Measurements from ENCODE around the gene PELO.
A peak's percentile ranks its signal among the peaks of the same experiment; 100 is the strongest.
"Not testable (repeated sequence)": the region's sequence is repeated elsewhere in the genome, so short reads cannot be mapped to it uniquely, and the experiment has no call there.

The PELO gene, protein sequence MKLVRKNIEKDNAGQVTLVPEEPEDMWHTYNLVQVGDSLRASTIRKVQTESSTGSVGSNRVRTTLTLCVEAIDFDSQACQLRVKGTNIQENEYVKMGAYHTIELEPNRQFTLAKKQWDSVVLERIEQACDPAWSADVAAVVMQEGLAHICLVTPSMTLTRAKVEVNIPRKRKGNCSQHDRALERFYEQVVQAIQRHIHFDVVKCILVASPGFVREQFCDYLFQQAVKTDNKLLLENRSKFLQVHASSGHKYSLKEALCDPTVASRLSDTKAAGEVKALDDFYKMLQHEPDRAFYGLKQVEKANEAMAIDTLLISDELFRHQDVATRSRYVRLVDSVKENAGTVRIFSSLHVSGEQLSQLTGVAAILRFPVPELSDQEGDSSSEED

DNA sequence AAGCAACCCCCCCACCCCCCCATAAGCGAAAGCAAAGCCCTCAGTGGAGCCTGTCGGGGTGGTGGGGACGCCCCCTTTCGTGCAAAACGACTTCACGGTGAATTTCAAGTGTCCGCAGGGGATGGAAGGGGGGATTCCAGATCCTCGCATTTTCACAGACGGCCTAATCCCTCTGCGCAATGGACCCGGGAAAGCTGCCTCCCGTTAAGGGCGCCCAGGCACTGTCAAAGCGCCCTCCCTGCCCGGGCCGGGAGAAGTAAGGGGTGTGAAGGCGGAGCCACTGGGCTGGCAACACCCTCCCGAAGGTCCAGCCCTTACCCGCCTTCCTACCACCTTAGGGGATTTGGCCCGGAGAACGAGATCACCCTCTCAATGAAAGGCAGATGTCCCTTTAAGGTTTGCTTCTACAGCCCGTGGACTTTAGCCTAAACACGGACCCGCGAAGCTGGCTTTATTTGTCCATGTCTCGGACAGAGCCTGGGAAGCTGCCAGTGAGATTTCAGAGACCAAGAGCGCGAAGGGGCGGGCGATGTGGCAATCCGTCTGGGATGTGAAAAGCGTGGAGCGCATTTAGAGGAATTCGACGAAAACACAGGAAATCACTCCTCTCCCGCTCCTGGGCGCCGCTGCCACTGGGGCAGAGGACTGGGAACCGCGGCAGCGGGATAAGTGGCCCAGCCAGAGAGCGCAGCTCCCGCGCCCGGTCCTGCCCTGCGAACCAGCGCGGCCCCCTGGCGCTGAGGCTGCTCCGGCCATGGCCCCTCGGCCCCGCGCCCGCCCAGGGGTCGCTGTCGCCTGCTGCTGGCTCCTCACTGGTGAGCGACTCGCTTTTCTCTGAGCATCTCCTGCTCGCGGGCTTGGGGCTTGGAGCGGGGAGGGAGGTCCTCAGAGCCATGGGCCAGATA lies at the start of gene PELO, which contains the start of gene ITGA1:
TSS of gene PELO (plus strand) at position 317 of the 905 bp plus-strand sequence. CDS start 12,479 bp downstream, outside the sequence.
TSS of gene ITGA1 (plus strand) at position 317 of the 905 bp plus-strand sequence. CDS start at position 755, 438 bp downstream.
- peaks cover 27% of the 10 kb centered on the region for H3K4me1 Mint-ChIP-seq (ENCODE audit: low read depth)
- H3K36me3 Mint-ChIP-seq (ENCODE audit: low read depth), result peaks cover 9% of the 10 kb centered on the region
- peaks cover 32% of the 10 kb centered on the region for H3K27me3 Mint-ChIP-seq (ENCODE audit: low read depth)
- H3K4me3 Mint-ChIP-seq, result peak within 1 kb of the TSS; percentile 91
- peak within 1 kb of the TSS; percentile 21 for H3K27ac Mint-ChIP-seq
- no peaks in the 10 kb centered on the region for H3K9me3 Mint-ChIP-seq

DNA sequence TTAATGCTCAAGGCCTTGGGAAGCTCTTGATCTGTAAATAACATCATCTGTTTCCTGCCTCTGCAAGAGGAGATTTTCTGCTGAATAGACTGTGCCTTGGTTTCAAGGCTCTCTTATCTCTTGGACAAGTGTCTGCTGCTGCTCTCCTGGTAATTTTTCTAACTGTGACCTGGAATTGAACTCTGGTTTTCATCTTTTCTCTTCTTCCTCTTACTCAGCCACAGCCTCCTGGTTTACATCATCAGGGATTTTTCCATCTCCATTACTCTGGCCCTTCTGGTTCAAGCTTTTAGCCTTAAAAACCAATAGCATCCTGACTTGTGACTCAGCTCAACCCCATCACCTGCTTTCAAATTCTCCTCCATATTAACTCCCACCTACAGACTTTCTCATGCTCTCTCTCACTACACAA lies 49.6 kb upstream of the PELO start:
- H3K9me3 Mint-ChIP-seq, result peaks cover 18% of the 10 kb centered on the region
- peak overlapping the region; percentile 18 for H3K27ac Mint-ChIP-seq
- peaks cover 24% of the 10 kb centered on the region for H3K4me1 Mint-ChIP-seq (ENCODE audit: low read depth)
- H3K4me3 Mint-ChIP-seq, result peak overlapping the region; percentile 15
- H3K36me3 Mint-ChIP-seq (ENCODE audit: low read depth), result peaks cover 18% of the 10 kb centered on the region
- no peaks in the 10 kb centered on the region for H3K27me3 Mint-ChIP-seq (ENCODE audit: low read depth)

DNA sequence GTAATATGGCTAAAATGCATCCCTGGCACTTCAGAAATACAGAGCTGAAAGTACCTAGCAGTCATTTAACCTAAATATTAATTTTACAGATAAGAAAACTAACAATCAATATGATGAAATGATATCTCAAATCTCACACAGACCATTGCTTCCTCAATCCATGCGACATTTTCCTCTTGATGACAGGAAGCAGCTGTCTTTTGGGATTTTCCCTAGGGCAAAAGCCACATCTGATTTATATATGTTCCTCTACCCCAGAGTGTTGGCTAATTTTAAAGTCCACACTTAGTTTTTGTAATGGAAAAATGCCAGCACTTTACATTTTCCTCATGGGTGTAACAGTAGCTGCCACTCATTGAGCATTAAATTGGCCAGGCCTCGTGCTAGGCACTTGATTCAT lies 47.7 kb upstream of the PELO start:
- no peaks in the 10 kb centered on the region for H3K27me3 Mint-ChIP-seq (ENCODE audit: low read depth)
- peaks cover 17% of the 10 kb centered on the region for H3K36me3 Mint-ChIP-seq (ENCODE audit: low read depth)
- H3K9me3 Mint-ChIP-seq, result peaks cover 18% of the 10 kb centered on the region
- H3K27ac Mint-ChIP-seq, result no peak overlapping the region
- peaks cover 38% of the 10 kb centered on the region for H3K4me1 Mint-ChIP-seq (ENCODE audit: low read depth)
- no peak overlapping the region for H3K4me3 Mint-ChIP-seq

DNA sequence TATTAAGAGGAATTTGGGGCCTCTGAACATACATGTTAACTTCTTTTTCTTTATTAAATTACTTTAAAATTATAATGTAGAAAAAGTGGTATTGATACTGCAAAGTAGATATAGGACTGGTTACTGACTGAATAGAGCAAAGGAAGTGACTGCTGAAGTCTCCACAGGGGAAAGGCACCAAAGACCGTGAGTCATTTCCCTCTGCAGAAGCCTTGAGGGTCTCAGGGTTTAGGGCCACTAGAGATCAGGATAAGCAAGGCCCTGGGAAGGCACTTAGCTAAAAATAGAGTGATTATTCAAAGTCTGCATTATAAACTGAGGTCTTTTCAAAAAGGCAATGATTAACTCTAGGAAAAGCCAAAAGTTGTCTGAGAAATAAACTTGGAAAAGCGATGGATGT lies 44.7 kb upstream of the PELO start:
- Mint-ChIP-seq H3K4me1 (ENCODE audit: low read depth) (peaks cover 47% of the 10 kb centered on the region), H3K4me3 (peak overlapping the region; percentile 58), H3K36me3 (ENCODE audit: low read depth) (peaks cover 17% of the 10 kb centered on the region), H3K27ac (peak overlapping the region; percentile 76), H3K27me3 (ENCODE audit: low read depth) (no peaks in the 10 kb centered on the region), H3K9me3 (peaks cover 13% of the 10 kb centered on the region)

DNA sequence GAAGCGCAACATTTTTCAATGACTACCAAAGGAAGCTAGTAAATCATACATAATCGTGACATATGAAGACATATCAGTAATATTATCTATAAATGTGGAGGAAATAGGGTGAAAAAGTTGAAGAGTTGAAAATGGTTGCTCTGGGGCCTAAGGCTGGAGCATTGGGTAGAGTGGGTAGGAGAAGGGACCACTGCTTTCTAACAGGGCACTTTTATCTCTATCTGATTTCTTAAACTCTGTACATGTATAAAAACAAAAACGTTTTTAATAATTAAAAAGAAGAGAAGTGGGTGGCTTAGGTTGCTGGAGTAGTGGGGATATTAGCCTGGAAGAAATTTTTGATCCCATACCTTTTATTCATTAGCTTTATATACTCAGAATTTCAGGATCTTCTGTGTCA lies 44.2 kb upstream of the PELO start:
- Mint-ChIP-seq H3K27ac (peak overlapping the region; percentile 76), H3K4me3 (peak overlapping the region; percentile 58), H3K27me3 (ENCODE audit: low read depth) (no peaks in the 10 kb centered on the region), H3K9me3 (peaks cover 8% of the 10 kb centered on the region), H3K36me3 (ENCODE audit: low read depth) (peaks cover 14% of the 10 kb centered on the region), H3K4me1 (ENCODE audit: low read depth) (peaks cover 45% of the 10 kb centered on the region)

DNA sequence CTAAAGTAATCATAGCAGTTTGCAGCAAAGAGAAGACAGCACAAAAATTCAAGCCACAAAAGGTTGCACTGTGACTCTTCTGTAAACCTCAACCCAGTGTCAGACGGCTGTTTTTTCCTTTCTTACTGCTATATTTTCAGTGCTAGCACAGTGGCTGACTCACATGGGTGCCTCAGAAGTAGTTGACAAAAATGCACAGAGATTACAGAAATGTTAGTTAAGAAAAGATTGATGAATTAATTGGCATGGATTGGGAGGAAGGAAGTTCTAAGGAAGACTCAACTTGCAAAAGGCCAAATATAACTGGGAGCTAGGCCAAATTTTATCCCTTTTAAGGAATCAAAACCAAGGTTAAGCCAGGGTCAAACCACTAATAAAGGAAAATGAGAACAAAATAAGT lies 43.7 kb upstream of the PELO start:
- Mint-ChIP-seq H3K27me3 (ENCODE audit: low read depth) (no peaks in the 10 kb centered on the region), H3K27ac (peak overlapping the region; percentile 76), H3K4me1 (ENCODE audit: low read depth) (peaks cover 48% of the 10 kb centered on the region), H3K4me3 (peak overlapping the region; percentile 50), H3K36me3 (ENCODE audit: low read depth) (peaks cover 14% of the 10 kb centered on the region), H3K9me3 (peaks cover 8% of the 10 kb centered on the region)

DNA sequence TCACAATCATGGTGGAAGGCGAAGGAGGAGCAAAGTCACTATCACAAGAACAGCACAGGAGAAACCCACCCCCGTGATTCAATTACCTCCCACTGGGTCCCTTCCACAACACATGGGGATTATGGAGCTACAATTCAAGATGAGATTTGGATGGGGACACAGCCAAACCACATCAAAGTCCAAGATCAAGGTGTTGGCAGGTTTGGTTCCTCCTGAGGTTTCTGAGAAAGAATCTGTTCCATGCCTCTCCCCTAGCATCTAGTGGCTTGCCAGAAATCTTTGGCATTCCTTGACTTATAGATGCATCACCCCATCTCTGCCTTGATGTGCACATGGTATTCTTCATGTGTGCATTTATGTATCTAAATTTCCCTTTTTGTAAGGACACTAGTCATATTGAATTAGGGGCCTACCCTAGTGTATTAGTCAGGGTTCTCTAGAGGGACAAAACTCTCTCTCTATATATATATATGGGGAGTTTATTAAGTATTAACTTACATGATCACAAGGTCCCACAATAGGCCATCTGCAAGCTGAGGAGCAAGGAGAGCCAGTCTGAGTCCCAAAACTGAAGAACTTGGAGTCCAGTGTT lies 42.8 kb upstream of the PELO start:
- peak overlapping the region; percentile 8 for H3K27ac Mint-ChIP-seq

DNA sequence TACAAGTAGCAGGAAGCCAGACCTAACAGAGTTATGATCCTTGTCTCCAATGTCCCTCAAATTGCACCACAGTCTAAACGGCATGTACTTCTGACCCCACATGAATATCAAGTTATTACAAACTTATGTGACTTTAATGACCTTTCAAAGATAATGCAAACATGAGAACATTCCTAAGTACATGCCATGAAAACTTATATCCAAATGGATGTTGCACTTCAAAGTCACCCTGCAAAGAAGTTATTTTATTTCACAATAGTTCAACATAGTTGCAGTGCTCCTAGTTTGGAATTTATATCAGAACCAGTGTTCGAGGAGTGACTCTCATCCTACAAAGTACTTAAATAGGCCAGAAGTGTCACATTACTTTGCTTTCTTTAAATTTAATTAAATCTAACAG lies 41.2 kb upstream of the PELO start:
- no peak overlapping the region for H3K27ac Mint-ChIP-seq
- peaks cover 52% of the 10 kb centered on the region for H3K4me1 Mint-ChIP-seq (ENCODE audit: low read depth)
- H3K27me3 Mint-ChIP-seq (ENCODE audit: low read depth), result peaks cover 4% of the 10 kb centered on the region
- H3K9me3 Mint-ChIP-seq, result peaks cover 5% of the 10 kb centered on the region
- H3K36me3 Mint-ChIP-seq (ENCODE audit: low read depth), result peaks cover 19% of the 10 kb centered on the region
- H3K4me3 Mint-ChIP-seq, result no peak overlapping the region

More for the DNA sequence above, 42.8 kb upstream of the PELO start:
- not testable (repeated sequence) for H3K27me3 Mint-ChIP-seq (ENCODE audit: low read depth); H3K9me3 Mint-ChIP-seq; H3K4me3 Mint-ChIP-seq
- H3K4me1 Mint-ChIP-seq (ENCODE audit: low read depth), result peaks cover 54% of the 10 kb centered on the region
- H3K36me3 Mint-ChIP-seq (ENCODE audit: low read depth), result peaks cover 17% of the 10 kb centered on the region

DNA sequence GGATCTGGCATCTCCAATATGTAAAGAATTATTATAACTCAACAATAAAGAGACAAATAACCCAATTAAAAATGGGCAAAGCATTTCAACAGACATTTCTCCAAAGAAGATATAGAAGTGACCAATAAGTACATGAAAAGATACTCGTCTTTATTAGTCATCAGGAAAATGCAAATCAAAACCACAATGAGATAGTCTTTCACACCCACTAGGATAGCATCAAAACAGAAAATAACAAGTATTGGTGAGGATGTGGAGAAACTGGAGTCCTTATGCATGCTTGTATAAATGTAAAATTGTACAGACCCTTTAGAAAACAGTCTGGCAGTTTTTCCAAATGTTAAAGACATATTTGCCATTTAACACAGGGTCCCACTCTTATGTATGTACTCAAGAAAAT lies 39.1 kb upstream of the PELO start:
- Mint-ChIP-seq H3K4me3 (no peak overlapping the region), H3K4me1 (ENCODE audit: low read depth) (peaks cover 38% of the 10 kb centered on the region), H3K36me3 (ENCODE audit: low read depth) (peaks cover 19% of the 10 kb centered on the region), H3K9me3 (peaks cover 4% of the 10 kb centered on the region), H3K27me3 (ENCODE audit: low read depth) (peaks cover 20% of the 10 kb centered on the region), H3K27ac (no peak overlapping the region)

DNA sequence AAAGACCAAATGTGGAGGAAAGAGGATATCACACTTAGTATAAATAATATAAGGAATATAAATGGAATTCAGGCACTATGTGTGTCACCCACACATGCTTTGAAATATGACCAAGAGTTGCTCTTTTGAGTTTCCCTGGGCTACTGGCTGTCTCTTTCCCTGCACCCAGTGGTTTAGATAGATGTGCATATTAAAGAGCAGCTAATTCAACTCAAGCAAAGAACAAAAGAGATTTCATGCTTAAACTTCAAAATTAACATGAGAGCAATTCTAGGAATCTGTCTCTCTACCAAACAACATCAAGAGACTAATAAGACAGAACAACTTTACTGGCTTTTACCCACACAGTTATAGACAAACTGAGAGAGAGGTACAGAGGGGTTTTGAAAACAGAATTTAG lies 38.0 kb upstream of the PELO start:
- Mint-ChIP-seq H3K9me3 (peaks cover 4% of the 10 kb centered on the region), H3K27ac (no peak overlapping the region), H3K27me3 (ENCODE audit: low read depth) (peaks cover 26% of the 10 kb centered on the region), H3K4me3 (no peak overlapping the region), H3K4me1 (ENCODE audit: low read depth) (peaks cover 31% of the 10 kb centered on the region), H3K36me3 (ENCODE audit: low read depth) (peaks cover 18% of the 10 kb centered on the region)

DNA sequence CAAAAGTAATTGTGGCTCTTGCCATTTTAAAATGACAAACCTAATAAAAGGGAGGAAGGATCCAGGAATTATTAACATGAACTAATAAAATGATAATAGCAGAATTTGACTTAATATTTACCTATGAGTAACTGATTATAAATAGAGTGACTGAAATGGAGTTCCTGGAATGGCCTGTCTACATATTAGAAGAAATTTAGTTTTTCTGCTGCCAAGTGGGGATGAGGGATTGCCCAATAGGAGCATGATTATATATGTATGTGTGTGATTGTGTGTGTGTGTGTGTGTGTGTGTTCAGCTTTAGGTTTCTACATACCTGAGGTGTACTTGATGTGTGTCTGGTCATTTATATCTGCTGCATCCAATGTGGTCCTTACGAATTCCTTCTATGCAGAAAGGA lies 36.6 kb upstream of the PELO start:
- H3K4me3 Mint-ChIP-seq, result no peak overlapping the region
- no peaks in the 10 kb centered on the region for H3K9me3 Mint-ChIP-seq
- peaks cover 12% of the 10 kb centered on the region for H3K36me3 Mint-ChIP-seq (ENCODE audit: low read depth)
- H3K27me3 Mint-ChIP-seq (ENCODE audit: low read depth), result peaks cover 26% of the 10 kb centered on the region
- H3K4me1 Mint-ChIP-seq (ENCODE audit: low read depth), result peaks cover 18% of the 10 kb centered on the region
- H3K27ac Mint-ChIP-seq, result no peak overlapping the region

DNA sequence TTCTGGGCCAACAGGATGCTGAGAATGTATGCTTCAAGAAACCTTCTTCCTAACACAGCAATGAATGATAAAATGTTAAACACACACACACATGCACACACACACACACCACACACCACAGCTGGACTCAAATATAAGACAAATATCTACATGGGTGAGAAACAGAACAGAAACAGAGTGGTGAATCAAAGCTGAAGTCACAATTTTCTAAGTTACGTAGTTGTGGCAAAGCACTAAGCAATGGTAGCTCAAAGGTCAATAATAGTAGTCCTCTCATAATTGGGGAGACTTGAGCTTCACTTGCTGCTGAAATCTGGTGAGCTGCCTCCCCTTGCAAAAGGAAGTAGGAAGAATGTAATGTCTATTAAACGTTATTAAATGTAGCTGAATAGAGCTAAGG lies 33.7 kb upstream of the PELO start:
- Mint-ChIP-seq H3K9me3 (no peaks in the 10 kb centered on the region), H3K27me3 (ENCODE audit: low read depth) (peaks cover 26% of the 10 kb centered on the region), H3K36me3 (ENCODE audit: low read depth) (peaks cover 9% of the 10 kb centered on the region), H3K27ac (no peak overlapping the region), H3K4me3 (no peak overlapping the region), H3K4me1 (ENCODE audit: low read depth) (peaks cover 10% of the 10 kb centered on the region)

DNA sequence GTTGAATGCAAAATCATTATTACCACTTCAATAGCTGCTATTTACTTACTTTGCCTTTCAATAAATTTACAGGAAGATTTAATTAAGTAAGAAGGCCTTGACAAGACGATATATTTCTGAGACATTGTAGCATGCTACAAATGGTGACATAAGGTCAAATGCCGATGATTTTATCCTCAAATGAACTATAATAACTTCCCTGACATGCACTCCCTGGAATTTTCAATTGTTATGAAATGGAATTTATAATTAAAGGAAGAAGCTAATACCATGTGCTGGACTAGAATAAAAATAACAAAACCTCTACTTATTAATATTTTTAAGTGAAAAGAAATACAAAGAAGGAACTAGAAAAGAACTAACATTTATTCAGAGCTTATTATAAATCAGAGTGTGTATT lies 30.2 kb upstream of the PELO start:
- H3K9me3 Mint-ChIP-seq, result peaks cover 4% of the 10 kb centered on the region
- peaks cover 4% of the 10 kb centered on the region for H3K4me1 Mint-ChIP-seq (ENCODE audit: low read depth)
- H3K36me3 Mint-ChIP-seq (ENCODE audit: low read depth), result no peaks in the 10 kb centered on the region
- H3K4me3 Mint-ChIP-seq, result no peak overlapping the region
- peaks cover 12% of the 10 kb centered on the region for H3K27me3 Mint-ChIP-seq (ENCODE audit: low read depth)
- H3K27ac Mint-ChIP-seq, result no peak overlapping the region

DNA sequence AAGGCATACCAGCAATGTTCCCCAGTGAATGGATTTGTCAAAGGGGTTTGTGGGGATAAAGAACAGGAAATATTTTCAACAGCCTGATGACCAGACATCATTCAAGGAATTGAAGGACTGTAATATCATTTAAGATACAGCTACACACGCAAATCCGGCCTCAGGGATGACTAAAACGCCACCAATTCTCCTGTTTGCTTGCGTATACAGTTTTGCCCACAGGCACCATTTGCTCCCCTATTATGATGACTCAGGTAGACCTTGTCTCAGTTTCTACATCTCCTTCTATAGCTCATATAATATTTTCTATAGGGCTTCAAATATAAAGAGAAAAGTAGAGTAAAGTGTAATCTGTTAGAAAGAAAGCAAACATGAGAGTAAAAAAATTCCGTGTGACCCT lies 29.7 kb upstream of the PELO start:
- Mint-ChIP-seq H3K36me3 (ENCODE audit: low read depth) (no peaks in the 10 kb centered on the region), H3K4me3 (no peak overlapping the region), H3K27ac (no peak overlapping the region), H3K4me1 (ENCODE audit: low read depth) (peaks cover 4% of the 10 kb centered on the region), H3K9me3 (peaks cover 4% of the 10 kb centered on the region), H3K27me3 (ENCODE audit: low read depth) (peaks cover 11% of the 10 kb centered on the region)

Measured in T-helper 1 cell treated with Interleukin-12 subunit alpha and Interleukin-12 subunit beta and Interleukin-4 antibody, amounts not matched to agents 30 μg/mL and 1 μg/mL, for 36 hours (primary cell).